Fibroblast of skin of right quadriceps (primary cell): ENCODE measurements around the gene VPS50.
A peak's percentile ranks its signal among the peaks of the same experiment; 100 is the strongest.

Source experiments
- DNase-seq: peaks from one replicate; pipeline ENCODE4 v3.0.0-alpha.2; 2013

The VPS50 gene

GRCh38 chr7:93231799-93232672 lies at the start of gene VPS50:
Gene VPS50 (plus strand): TSS chr7:93232366. CDS start chr7:93232468, 102 bp downstream.
- DNase-seq: peak; percentile 95

- DNase-seq: peak; percentile 8
Observed at GRCh38 chr7:93185303-93186027, 46.7 kb upstream of the VPS50 start.

GRCh38 chr7:93188870-93189634 lies 43.1 kb upstream of the VPS50 start:
- no peak for DNase-seq

GRCh38 chr7:93194386-93194785 lies 37.8 kb upstream of the VPS50 start:
- DNase-seq: peak; percentile 10

- DNase-seq: no peak
Observed at GRCh38 chr7:93196336-93196735, 35.8 kb upstream of the VPS50 start.

- no peak for DNase-seq
Observed at GRCh38 chr7:93198472-93198871, 33.7 kb upstream of the VPS50 start.

GRCh38 chr7:93202594-93203250 lies 29.4 kb upstream of the VPS50 start:
- no peak for DNase-seq

- no peak for DNase-seq
Observed at GRCh38 chr7:93203496-93203895, 28.7 kb upstream of the VPS50 start.

GRCh38 chr7:93205046-93205445 lies 27.1 kb upstream of the VPS50 start:
- DNase-seq: no peak

GRCh38 chr7:93211228-93211818 lies 20.8 kb upstream of the VPS50 start:
- DNase-seq: no peak

GRCh38 chr7:93212881-93213280 lies 19.3 kb upstream of the VPS50 start:
- no peak for DNase-seq

GRCh38 chr7:93218997-93219827 lies 13.0 kb upstream of the VPS50 start:
- no peak for DNase-seq

GRCh38 chr7:93219868-93220267 lies 12.3 kb upstream of the VPS50 start:
- no peak for DNase-seq

GRCh38 chr7:93226310-93226709 lies 5.9 kb upstream of the VPS50 start, which contains the start of gene HEPACAM2:
Gene HEPACAM2 (minus strand): TSS chr7:93226469.
- DNase-seq: no peak

GRCh38 chr7:93228302-93228701 lies 3.9 kb upstream of the VPS50 start:
- peak; percentile 48 for DNase-seq

GRCh38 chr7:93231259-93231658 lies 907 bp upstream of the VPS50 start:
- DNase-seq: no peak

- no peak for DNase-seq
Observed at GRCh38 chr7:93232673-93233018, 480 bp downstream of the VPS50 start.

- no peak for DNase-seq
Observed at GRCh38 chr7:93235541-93235940, 3.4 kb downstream of the VPS50 start.

GRCh38 chr7:93238131-93238530 lies 6.0 kb downstream of the VPS50 start:
- DNase-seq: no peak

- no peak for DNase-seq
Observed at GRCh38 chr7:93238748-93239147, 6.6 kb downstream of the VPS50 start.

GRCh38 chr7:93239824-93240223 lies 7.7 kb downstream of the VPS50 start:
- DNase-seq: no peak
